Stimulated activated CD4-positive, alpha-beta T cell treated with anti-CD3 and anti-CD28 coated beads, Interleukin-12 subunit alpha, Interleukin-12 subunit beta, amount 100 ng/mL, for 24 hours (primary cell): ENCODE data around the gene CADPS.

ENCODE experiments used
- DNase-seq, 2 experiments: peaks; one replicate each; pipeline ENCODE4 v3.0.0-alpha.2; 2020; ENCODE audit warnings: low read depth in 2 of 2

CADPS gene

GRCh38 chr3:62355703-62356102 is 519.5 kb downstream of the CADPS start:
- no peak for DNase-seq
